ENCODE results near the gene KIF12.

Gene KIF12

GRCh38 chr9:114065304-114065703 lies 33.8 kb downstream of the KIF12 start:
- H3K4me3 ChIP-seq (ENCODE audit: low read depth, low read length), result no peak overlapping the region
- H3K27me3 ChIP-seq, result no peaks in the 10 kb centered on the region
- no peaks in the 10 kb centered on the region for H3K9me3 ChIP-seq
- no peaks in the 10 kb centered on the region for H3K36me3 ChIP-seq
- no peak for DNase-seq
- H3K4me1 ChIP-seq, result no peaks in the 10 kb centered on the region
- TF ChIP-seq CTCF (IDR thresholded peaks at IDR 0.05; ENCODE audit: low read depth, low read length), result no peak

- Histone ChIP-seq H3K9me3 (no peaks in the 10 kb centered on the region), H3K27me3 (no peaks in the 10 kb centered on the region), H3K4me3 (ENCODE audit: low read depth, low read length) (no peak overlapping the region), H3K36me3 (peaks cover 4% of the 10 kb centered on the region; the same call in 1 of the 2 replicates), H3K4me1 (peaks cover 4% of the 10 kb centered on the region)
- peak; percentile 0 for DNase-seq
- no peak for TF ChIP-seq CTCF (IDR thresholded peaks at IDR 0.05; ENCODE audit: low read depth, low read length)
Measured at GRCh38 chr9:114061830-114062474, 37.1 kb downstream of the KIF12 start.

GRCh38 chr9:114061292-114061691 lies 37.8 kb downstream of the KIF12 start:
- Histone ChIP-seq H3K36me3 (peaks cover 4% of the 10 kb centered on the region; the same call in 1 of the 2 replicates), H3K4me1 (peaks cover 4% of the 10 kb centered on the region), H3K27me3 (no peaks in the 10 kb centered on the region), H3K4me3 (ENCODE audit: low read depth, low read length) (no peak overlapping the region), H3K9me3 (no peaks in the 10 kb centered on the region)
- DNase-seq, result peak; percentile 1
- no peak for TF ChIP-seq CTCF (IDR thresholded peaks at IDR 0.05; ENCODE audit: low read depth, low read length)

- TF ChIP-seq CTCF (IDR thresholded peaks at IDR 0.05; ENCODE audit: low read depth, low read length), result no peak
- peaks cover 4% of the 10 kb centered on the region for H3K4me1 ChIP-seq
- no peaks in the 10 kb centered on the region for H3K27me3 ChIP-seq
- no peaks in the 10 kb centered on the region for H3K9me3 ChIP-seq
- peaks cover 4% of the 10 kb centered on the region; the same call in 1 of the 2 replicates for H3K36me3 ChIP-seq
- H3K4me3 ChIP-seq (ENCODE audit: low read depth, low read length), result no peak overlapping the region
- no peak for DNase-seq
Measured at GRCh38 chr9:114060711-114061110, 38.4 kb downstream of the KIF12 start.

- H3K27me3 ChIP-seq, result no peaks in the 10 kb centered on the region
- H3K4me1 ChIP-seq, result peaks cover 4% of the 10 kb centered on the region
- H3K36me3 ChIP-seq, result peaks cover 4% of the 10 kb centered on the region; the same call in 1 of the 2 replicates
- no peaks in the 10 kb centered on the region for H3K9me3 ChIP-seq
- DNase-seq, result no peak
- H3K4me3 ChIP-seq (ENCODE audit: low read depth, low read length), result no peak overlapping the region
- no peak for TF ChIP-seq CTCF (IDR thresholded peaks at IDR 0.05; ENCODE audit: low read depth, low read length)
Measured at GRCh38 chr9:114060070-114060469, 39.0 kb downstream of the KIF12 start.

GRCh38 chr9:114059047-114059803 lies 39.9 kb downstream of the KIF12 start:
- Histone ChIP-seq H3K36me3 (peaks cover 4% of the 10 kb centered on the region; the same call in 1 of the 2 replicates), H3K4me3 (ENCODE audit: low read depth, low read length) (no peak overlapping the region), H3K4me1 (peaks cover 4% of the 10 kb centered on the region), H3K9me3 (no peaks in the 10 kb centered on the region), H3K27me3 (no peaks in the 10 kb centered on the region)
- peak; percentile 40 for DNase-seq
- no peak for TF ChIP-seq CTCF (IDR thresholded peaks at IDR 0.05; ENCODE audit: low read depth, low read length)
